K562 (cell line): Measurements from ENCODE around the gene C4orf54. TPM values are rescaled to one million over a fixed set of nuclear protein-coding genes. Genes with fewer than 3 reads are reported as not detected.

Experiments used
- ARID3B ChIP-seq: fragments of 250-450 bp; sonication (Bioruptor Pico); IDR thresholded peaks from 2 replicates; pipeline ENCODE4 v1.4.0; 2020; ENCODE audit warnings: borderline replicate concordance
- PTBP1 ChIP-seq: fragments of 200-400 bp; formaldehyde crosslinking; IDR thresholded peaks from 2 replicates; pipeline ENCODE4 v1.6.1; 2017; ENCODE audit warnings: low read depth, low read length
- RFX7 ChIP-seq: fragments of 250-450 bp; sonication (Bioruptor Pico); IDR thresholded peaks from 2 replicates; pipeline ENCODE4 v1.5.1; 2021; ENCODE audit warnings: mild to moderate bottlenecking
- TFE3 ChIP-seq: fragments of 450-650 bp; formaldehyde crosslinking; IDR thresholded peaks from 2 replicates; pipeline ENCODE4 v1.4.0; 2020; ENCODE audit warnings: mild to moderate bottlenecking, mixed read lengths
- ZBTB17 ChIP-seq: fragments of 450-650 bp; formaldehyde crosslinking; IDR thresholded peaks from 2 replicates; pipeline ENCODE4 v1.4.0; 2020; ENCODE audit warnings: mild to moderate bottlenecking
- ZBTB40 ChIP-seq, 2 experiments: fragments of 450-650 bp in 1 of 2; sonication (generic) in 1 of 2; formaldehyde crosslinking in 1 of 2; IDR thresholded peaks; 2 replicates each; pipeline versions ENCODE4 v1.7.1 to v1.9.0; 2016 to 2022; ENCODE audit warnings: inconsistent platforms in 1 of 2, mild to moderate bottlenecking in 1 of 2, missing genetic modification reagents in 1 of 2
- ZEB2 ChIP-seq: fragments of 450-650 bp; IDR thresholded peaks from 2 replicates; pipeline ENCODE4 v1.6.1; 2016
- polyA plus RNA-seq, 8 experiments: library from polyadenylated mRNA; depleted of rRNA in 4 of 8; stranded (reverse) in 5 of 8; unstranded in 3 of 8; fragments of >200 nt; fragmentation: Nextera tagmentation in 2 of 8; fragmentation: Illumina TruSeq in 1 of 8; extraction: Ambion mirVana in 2 of 8; extraction: Trizol in 1 of 8; gene quantifications; 2 replicates each; pipeline versions ENCODE4 v1.2.1 to v1.2.3, GENCODE V29; 2011 to 2014; ENCODE audit warnings: inconsistent platforms in 1 of 8, missing spikeins in 1 of 8
- total RNA-seq, 7 experiments: library from RNA; depleted of rRNA in 6 of 7; stranded (reverse); fragments of >200 nt in 6 of 7; fragmentation: Illumina TruSeq in 2 of 7; extraction: Trizol in 2 of 7; gene quantifications; 2 replicates each; pipeline versions ENCODE4 v1.2.1 to v1.2.3, GENCODE V29; 2011 to 2021; ENCODE audit warnings: low replicate concordance in 1 of 7

Gene C4orf54
- total and polyA plus RNA-seq, 9 of the 15 experiments (the other 6 are each of a cell fraction or from before 2014, with no cell fraction given), result not detected

- TF ChIP-seq ZBTB40 (IDR thresholded peaks at IDR 0.05) (no peak), ZBTB40 (CRISPR knock-in tag; IDR thresholded peaks at IDR 0.05) (no peak), ZEB2 (no peak), ARID3B (CRISPR knock-in tag) (no peak), TFE3 (CRISPR knock-in tag) (no peak), PTBP1 (no peak), ZBTB17 (CRISPR knock-in tag) (no peak), RFX7 (CRISPR knock-in tag) (no peak)
These were observed 11.5 kb upstream of the C4orf54 start (continued) for GRCh38 chr4:99669084-99669483.
